DND-41 (cell line): ENCODE measurements around the gene SIN3B.

Experiments
- ATAC-seq: fragments of 200-7000 bp; cut with Tn5 transposase; 3 replicates; pipeline ENCODE4 v1.9.1; 2021; ENCODE audit warnings: low read depth; ENCODE audit not compliant: insufficient read depth
- DNase-seq: peaks from one replicate; pipeline ENCODE4 v3.0.0-alpha.2; 2020
- H2AFZ ChIP-seq: 2 replicates; pipeline ENCODE4 v1.6.0; 2012; ENCODE audit warnings: low read depth, low read length
- H3K27ac ChIP-seq: 2 replicates; pipeline ENCODE4 v1.5.1; 2012; ENCODE audit warnings: low read length, inconsistent platforms
- H3K27me3 ChIP-seq: fragments of 200-600 bp; sonication (generic); 2 replicates; pipeline ENCODE4 v1.6.0; 2012; ENCODE audit warnings: low read length, mild to moderate bottlenecking, inconsistent platforms; ENCODE audit not compliant: insufficient read depth, poor library complexity
- H3K36me3 ChIP-seq: 2 replicates; pipeline ENCODE4 v1.5.1; 2012; ENCODE audit warnings: low read length, inconsistent platforms; ENCODE audit not compliant: insufficient read depth
- H3K4me1 ChIP-seq: 2 replicates; pipeline ENCODE4 v1.5.1; 2012; ENCODE audit warnings: mild to moderate bottlenecking, low read length; ENCODE audit not compliant: insufficient read depth
- H3K4me2 ChIP-seq: 2 replicates; pipeline ENCODE4 v1.6.0; 2012; ENCODE audit warnings: mild to moderate bottlenecking, moderate library complexity, low read length, inconsistent platforms; ENCODE audit not compliant: insufficient read depth
- H3K4me3 ChIP-seq, 2 experiments: fragments of 200-600 bp in 1 of 2; shearing (Covaris generic) in 1 of 2; 2 replicates each; pipeline ENCODE4 v1.5.1; 2012 to 2016; ENCODE audit warnings: inconsistent platforms in 2 of 2, low read length in 2 of 2, mild to moderate bottlenecking in 2 of 2, low read depth in 1 of 2, moderate library complexity in 1 of 2
- H3K79me2 ChIP-seq: 2 replicates; pipeline ENCODE4 v1.6.0; 2012; ENCODE audit warnings: low read length, inconsistent platforms; ENCODE audit not compliant: insufficient read depth
- H3K9ac ChIP-seq: 2 replicates; pipeline ENCODE4 v1.6.0; 2012; ENCODE audit warnings: low read depth, mild to moderate bottlenecking, inconsistent platforms, low read length, moderate library complexity
- H3K9me3 ChIP-seq: 2 replicates; pipeline ENCODE4 v1.5.1; 2012; ENCODE audit warnings: low read length, moderate library complexity, mild to moderate bottlenecking, inconsistent platforms; ENCODE audit not compliant: insufficient read depth, severe bottlenecking
- H4K20me1 ChIP-seq: 2 replicates; pipeline ENCODE4 v1.6.0; 2012; ENCODE audit warnings: low read length; ENCODE audit not compliant: insufficient read depth
- EZH2 ChIP-seq: IDR thresholded peaks from 3 replicates; pipeline ENCODE4 v1.6.1; 2012; ENCODE audit warnings: borderline replicate concordance, low read depth, mild to moderate bottlenecking, moderate library complexity, low read length, inconsistent platforms; ENCODE audit not compliant: severe bottlenecking
- TF ChIP-seq, protein P1 (sequence below): IDR thresholded peaks from 2 replicates; pipeline ENCODE4 v1.5.1; 2012; ENCODE audit warnings: borderline replicate concordance, low read length, moderate library complexity, mild to moderate bottlenecking; ENCODE audit not compliant: poor library complexity, severe bottlenecking; ENCODE audit errors: extremely low read depth

SIN3B gene

DNA sequence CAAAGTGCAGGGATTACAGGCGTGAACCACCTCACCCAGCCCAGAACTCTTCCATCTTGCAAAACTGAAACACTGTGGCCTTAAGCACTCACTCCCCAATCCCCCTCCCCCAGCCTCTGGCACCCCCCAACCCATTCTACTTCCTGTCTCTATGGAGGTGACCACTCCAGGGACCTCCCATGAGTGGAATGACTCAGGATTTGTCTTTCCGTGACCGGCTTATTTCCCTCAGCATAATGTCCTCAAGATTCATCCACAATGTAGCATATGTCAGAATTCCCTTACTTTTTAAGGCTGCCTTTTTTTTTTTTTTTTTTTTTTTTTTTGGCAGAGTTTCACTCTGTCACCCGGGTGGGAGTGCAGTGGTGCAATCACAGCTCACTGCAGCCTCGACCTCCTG is 56.0 kb downstream of the SIN3B start:
- Histone ChIP-seq H4K20me1 (no peaks in the 10 kb centered on the region), H3K4me1 (no peaks in the 10 kb centered on the region), H3K79me2 (no peaks in the 10 kb centered on the region), H3K4me2 (no peak overlapping the region), H3K9ac (no peak overlapping the region), H2AFZ (no peak overlapping the region), H3K27ac (no peak overlapping the region), H3K27me3 (no peaks in the 10 kb centered on the region), H3K36me3 (peaks cover 7% of the 10 kb centered on the region), H3K4me3 (no peak overlapping the region), H3K9me3 (peaks cover 24% of the 10 kb centered on the region)
- ATAC-seq = no peak
- TF ChIP-seq EZH2 = no peak
- TF ChIP-seq, protein P1, sequence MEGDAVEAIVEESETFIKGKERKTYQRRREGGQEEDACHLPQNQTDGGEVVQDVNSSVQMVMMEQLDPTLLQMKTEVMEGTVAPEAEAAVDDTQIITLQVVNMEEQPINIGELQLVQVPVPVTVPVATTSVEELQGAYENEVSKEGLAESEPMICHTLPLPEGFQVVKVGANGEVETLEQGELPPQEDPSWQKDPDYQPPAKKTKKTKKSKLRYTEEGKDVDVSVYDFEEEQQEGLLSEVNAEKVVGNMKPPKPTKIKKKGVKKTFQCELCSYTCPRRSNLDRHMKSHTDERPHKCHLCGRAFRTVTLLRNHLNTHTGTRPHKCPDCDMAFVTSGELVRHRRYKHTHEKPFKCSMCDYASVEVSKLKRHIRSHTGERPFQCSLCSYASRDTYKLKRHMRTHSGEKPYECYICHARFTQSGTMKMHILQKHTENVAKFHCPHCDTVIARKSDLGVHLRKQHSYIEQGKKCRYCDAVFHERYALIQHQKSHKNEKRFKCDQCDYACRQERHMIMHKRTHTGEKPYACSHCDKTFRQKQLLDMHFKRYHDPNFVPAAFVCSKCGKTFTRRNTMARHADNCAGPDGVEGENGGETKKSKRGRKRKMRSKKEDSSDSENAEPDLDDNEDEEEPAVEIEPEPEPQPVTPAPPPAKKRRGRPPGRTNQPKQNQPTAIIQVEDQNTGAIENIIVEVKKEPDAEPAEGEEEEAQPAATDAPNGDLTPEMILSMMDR = no peak
- DNase-seq = no peak

DNA sequence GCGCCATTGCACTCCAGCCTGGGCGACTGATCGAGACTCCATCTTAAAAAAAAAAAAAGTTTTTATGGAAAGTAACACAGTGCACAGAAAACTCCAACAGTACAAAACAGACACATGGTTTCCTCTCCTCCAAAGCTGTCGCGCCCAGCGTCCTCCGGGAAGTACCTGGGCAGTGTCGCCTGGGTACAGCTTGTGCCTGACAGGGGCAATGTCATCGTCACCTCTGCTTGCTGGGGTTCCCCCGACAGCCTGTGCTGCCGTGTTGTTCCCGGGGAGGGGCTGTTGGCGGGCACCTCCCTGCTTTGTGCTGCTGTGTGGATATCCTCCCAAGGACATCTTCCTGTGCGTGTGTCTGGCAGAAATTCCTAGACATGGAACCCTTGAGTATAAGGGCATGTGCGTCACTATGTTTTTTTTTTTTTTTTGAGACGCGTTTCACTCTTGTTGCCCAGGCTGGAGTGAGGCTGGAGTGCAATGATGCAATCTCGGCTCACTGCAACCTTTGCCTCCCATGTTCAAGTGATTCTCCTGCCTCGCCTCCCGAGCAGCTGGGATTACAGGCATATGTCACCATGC is 57.2 kb downstream of the SIN3B start:
- Histone ChIP-seq H3K9me3 (peaks cover 14% of the 10 kb centered on the region), H3K9ac (no peak overlapping the region), H3K4me2 (no peak overlapping the region), H3K36me3 (no peaks in the 10 kb centered on the region), H2AFZ (no peak overlapping the region), H3K4me3 (no peak overlapping the region), H3K27ac (no peak overlapping the region), H3K27me3 (no peaks in the 10 kb centered on the region), H4K20me1 (no peaks in the 10 kb centered on the region), H3K79me2 (no peaks in the 10 kb centered on the region), H3K4me1 (no peaks in the 10 kb centered on the region)
- ATAC-seq (no peak), DNase-seq (no peak)
- TF ChIP-seq, protein P1 = no peak
- no peak for TF ChIP-seq EZH2

DNA sequence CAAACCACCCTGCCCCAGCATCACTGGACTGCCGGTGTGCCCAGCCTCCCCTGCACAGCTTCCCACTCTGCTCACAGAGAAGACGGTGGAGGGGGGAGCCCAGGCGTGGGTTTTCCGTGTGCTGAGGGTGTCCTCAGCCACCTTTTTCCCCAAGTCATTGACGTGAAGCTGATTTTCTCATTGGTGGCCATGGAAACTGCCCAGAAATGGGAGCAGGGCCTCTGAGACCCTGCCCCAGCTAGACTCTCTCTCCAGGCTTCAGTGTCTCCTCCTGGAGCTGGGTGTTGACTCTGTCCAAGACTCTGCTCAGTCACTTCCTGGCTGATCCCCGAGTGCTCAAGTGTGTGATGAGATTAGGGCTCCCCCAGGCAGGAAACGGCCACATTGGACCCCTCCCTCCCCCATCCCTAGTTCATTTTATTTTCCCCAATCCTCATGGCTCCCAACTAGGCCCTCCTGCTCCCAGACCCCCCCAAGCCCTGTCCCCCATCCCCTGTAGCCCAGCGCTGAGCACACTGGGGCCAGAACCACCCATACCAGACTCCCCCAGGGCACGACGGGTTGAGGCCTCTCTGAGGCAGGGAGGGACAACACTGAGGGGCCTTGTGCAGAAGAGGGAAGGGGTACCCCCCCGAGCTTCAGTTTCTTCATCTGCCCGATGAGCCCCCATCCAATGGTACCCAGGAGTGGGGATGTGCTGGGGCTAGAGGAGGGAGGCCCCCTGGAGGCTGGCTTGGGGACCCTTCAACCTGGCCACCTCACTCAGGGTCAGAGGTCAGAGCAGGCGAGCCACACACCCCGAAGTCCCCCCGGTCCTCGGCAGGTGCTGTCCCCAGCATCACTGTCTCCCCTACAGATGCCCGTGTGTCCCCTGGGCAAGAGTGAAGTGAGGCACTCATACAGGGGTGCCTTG is 58.4 kb downstream of the SIN3B start:
- ATAC-seq (no peak), DNase-seq (no peak)
- Histone ChIP-seq H4K20me1 (no peaks in the 10 kb centered on the region), H3K4me3 (no peak overlapping the region), H2AFZ (no peak overlapping the region), H3K4me1 (no peaks in the 10 kb centered on the region), H3K27ac (no peak overlapping the region), H3K9me3 (peaks cover 2% of the 10 kb centered on the region), H3K27me3 (no peaks in the 10 kb centered on the region), H3K4me2 (no peak overlapping the region), H3K36me3 (no peaks in the 10 kb centered on the region), H3K9ac (no peak overlapping the region), H3K79me2 (no peaks in the 10 kb centered on the region)
- TF ChIP-seq, protein P1 = no peak
- TF ChIP-seq EZH2 = no peak
